Pulmonary artery endothelial cell (primary cell): ENCODE results near the gene CREBRF. TPM values are rescaled to one million over a fixed set of nuclear protein-coding genes. Genes with fewer than 3 reads are reported as not detected.
"Not testable (repeated sequence)": the region's sequence is repeated elsewhere in the genome, so short reads cannot be mapped to it uniquely, and the experiment has no call there.

Experiments
- DNase-seq: peaks from one replicate; pipeline ENCODE4 v3.0.0-alpha.2; 2011; ENCODE audit warnings: low read depth, low spot score
- total RNA-seq: library from RNA; depleted of rRNA; stranded (reverse); fragments of >200 nt; gene quantifications from 2 replicates; pipeline ENCODE4 v1.2.3, GENCODE V29; 2014

The CREBRF gene
- total RNA-seq, 1 donor from 2014 or later, result 11.3 TPM

DNA sequence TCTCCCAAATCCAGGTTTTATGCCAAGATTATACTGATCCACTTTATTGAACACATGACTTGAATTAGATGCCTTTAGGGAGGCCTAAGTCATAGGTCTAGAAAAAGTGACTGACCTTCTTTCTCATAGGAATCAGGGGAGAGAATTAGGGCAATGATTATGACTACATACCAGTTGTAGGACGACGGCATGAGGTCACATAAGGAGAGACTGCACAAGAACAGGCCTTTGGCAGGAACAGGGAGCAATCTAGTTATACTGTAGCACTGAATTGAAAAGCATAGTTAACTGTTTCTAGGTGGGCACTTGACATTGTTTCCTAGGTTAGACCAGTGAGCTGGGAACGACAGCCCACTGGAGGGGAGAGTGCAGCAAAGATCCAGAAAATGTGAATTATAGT is 22.7 kb downstream of the CREBRF start:
- no peak for DNase-seq

DNA sequence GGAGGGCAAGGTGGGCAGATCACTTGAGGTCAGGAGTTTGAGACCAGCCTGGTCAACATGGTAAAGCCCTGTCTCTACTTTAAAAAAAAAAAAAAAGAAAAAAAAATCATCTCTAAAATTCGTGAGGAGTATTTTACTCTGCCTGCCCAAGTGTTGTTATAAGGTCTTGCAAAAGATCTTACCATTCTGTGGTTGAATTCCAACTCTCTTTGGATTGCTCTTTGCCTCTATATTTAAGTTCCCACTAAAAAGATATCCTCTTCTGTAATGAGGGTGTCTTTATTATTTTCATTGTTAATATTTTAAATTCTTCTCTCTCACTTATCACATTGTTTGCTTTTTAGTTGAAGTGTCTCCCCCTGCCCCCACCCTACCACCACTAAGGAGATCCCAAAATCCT is 33.4 kb downstream of the CREBRF start:
- no peak for DNase-seq

DNA sequence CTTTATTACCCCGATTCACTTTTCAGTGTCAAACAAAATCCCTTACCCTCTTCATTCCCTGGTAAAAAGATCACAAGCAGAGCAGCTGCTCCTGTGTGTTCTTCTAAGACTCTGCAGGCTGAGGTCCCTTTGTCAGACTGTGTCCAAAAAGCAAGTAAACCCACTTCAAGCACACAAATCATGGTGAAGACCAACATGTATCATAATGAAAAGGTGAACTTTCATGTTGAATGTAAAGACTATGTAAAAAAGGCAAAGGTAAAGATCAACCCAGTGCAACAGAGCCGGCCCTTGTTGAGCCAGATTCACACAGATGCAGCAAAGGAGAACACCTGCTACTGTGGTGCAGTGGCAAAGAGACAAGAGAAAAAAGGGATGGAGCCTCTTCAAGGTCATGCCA is 34.5 kb downstream of the CREBRF start:
- no peak for DNase-seq

DNA sequence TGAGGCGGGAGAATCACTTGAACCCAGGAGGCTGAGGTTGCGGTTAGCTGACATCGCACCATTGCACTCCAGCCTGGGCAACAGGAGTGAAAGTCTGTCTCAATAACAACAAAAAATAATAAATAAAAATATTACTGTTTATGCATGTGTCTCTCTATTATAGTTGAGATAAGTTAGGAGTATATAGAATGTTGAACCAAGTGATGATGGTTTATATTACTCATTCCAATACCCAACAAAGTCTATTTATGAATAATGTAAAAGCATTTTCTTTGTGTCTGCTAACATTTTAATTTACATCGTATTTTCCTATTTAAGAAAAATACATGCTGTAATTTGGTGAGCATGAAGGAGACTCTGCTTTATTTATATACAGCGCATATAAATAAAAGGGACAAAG is 35.8 kb downstream of the CREBRF start:
- DNase-seq, result no peak

DNA sequence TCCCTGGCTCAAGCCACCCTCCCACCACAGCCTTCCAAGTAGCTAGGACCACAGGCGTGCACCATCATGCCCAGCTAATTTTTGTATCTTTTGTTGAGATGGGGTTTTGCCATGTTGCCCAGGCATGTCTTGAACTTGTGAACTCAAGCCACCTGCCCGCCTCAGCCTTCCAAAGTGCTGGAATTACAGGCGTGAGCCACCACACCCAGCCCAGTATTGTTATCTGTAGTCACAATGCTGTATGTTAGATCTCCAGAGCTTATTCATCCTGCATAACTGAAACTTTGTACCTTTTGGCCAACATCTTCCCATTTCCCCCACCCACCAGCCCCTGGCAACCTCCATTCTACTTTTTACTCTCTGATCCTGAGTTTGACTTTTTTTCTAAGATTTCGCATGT is 37.5 kb downstream of the CREBRF start:
- no peak for DNase-seq

DNA sequence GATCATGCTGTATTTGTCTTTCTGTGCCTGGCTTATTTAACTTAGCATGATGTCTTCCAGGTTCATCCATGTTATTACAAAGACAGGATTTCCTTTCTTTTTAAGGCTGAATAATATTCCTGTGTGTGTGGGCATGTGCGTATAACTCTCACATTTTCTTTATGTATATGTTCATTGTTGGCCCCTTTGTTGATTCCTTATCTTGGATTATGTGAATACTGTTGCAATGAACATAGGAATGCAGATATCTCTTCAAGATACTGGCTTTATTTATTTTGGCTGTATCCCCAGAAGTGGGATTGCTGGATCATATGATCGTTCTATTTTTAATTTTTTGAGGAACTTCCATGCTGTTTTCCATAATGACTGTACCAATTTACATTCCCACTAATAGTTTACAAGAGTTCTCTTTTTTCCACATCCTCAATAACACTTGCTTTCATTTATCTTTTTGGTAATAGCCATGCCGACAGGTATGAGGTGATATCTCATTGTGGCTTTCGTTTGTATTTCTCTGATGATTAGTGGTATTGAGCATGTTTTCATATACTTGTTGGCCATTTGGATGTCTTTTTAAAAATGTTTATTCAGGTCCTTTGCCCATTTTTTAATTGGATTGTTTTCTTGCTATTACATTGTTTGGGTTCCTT is 38.0 kb downstream of the CREBRF start:
- peak; percentile 81 for DNase-seq

DNA sequence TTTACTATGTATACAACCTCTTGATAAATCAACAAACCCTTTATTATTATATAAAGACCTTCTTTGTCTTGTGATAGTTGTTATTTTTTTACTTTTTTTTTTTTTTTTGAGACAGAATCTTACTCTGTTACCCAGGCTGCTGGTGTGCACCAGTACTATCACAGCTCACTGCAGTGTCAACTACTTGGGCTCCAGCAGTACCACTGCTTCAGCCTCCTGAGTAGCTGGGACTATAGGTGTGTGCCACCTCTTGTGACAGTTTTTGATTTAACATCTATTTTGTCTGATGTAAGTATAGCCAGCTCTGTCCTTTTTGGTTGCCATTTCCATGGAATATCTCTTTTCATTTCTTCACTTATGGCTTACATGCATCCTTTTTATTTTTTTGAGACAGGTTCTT is 42.6 kb downstream of the CREBRF start:
- DNase-seq, result no peak

DNA sequence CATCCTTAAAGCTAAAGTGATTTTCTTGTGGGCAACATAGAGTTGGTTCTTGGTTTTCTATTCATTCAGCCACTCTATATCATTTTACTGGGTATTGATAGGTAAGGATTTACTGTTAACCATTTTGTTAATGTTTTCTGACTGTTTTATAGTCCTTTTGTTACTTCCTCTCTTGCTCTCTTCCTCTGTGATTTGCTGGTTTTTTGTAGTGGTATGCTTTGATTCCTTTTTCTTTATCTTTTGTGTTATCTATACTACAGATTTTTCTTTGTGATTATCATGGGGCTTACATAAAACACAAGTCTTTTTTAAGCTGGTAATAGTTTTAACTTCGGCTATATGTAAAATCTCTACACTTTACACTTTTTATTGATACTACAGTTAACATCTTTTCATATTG is 43.3 kb downstream of the CREBRF start:
- DNase-seq, result no peak

DNA sequence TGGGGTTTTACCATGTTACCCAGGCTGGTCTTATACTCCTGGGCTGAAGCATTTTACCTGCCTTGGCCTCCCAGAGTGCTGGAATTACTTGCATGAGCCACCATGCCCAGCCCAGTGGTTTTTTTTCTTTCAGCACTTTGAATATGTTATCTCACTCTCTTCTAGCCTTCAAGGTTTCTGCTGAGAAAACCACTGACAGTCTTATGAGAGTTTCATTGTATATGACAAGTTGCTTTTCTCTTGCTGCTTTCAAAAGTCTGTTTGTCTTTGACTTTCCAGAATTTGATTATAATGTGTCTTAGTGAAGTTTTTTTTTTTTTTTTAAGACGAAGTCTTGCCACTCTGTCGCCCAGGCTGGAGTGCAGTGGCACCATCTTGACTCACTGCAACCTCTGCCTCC is 45.1 kb downstream of the CREBRF start:
- no peak for DNase-seq

DNA sequence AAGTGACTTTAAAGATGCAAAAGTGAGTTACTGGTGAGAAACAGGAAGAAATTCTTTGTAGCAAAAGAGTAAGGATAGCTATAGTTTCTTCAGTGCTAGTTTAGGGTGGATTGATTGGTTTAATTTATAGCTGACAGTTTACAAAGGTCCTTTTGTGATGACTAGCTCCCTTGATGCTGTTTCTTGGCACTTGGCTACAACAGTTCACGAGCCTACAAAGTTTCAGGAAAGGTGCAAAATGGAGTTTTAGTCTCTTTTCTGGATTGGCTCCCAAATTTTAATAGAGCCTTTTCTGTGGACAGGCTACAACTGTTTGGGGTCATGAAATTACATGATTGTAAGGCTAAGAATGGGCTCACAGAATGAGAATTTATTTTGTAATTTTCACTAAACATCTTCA is 47.3 kb downstream of the CREBRF start:
- DNase-seq, result no peak

DNA sequence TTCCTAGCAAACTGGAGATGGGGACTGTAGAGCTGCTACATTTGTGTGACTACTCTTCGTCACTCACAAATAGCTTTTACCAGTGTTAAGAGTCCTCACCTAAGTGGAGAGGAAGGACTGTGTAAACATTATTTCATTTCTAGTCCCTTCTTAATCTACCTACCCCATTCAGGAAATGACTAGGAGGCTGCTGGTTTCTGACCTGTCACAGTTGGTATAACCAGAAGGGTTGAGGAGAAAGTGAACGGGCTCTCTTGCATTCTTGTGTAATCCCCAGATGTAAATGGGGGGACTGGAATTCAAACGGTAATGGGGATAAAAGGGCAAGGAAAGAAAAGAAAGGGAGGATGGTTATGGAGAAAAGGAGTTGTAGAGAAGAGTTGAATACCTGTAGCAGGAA is 52.8 kb downstream of the CREBRF start:
- DNase-seq, result no peak

DNA sequence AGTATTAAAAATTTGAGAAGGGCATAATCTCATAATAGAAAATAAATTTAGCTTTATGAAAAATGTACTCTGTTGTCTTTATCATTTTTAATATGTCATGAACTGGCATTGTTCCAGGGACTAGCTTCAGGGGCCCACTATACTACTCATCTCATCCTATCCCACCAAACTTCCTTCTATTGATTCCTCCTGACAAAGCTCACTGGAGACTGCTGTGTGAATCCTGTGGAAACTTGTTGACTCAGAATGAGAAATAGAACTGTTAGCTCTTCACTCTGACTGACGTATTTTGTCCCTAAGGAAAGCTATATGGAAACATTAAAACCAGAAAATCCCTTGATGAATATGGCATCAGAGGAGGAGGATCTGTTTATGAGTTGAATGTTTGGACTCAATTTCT is 58.4 kb downstream of the CREBRF start:
- peak; percentile 11 for DNase-seq

DNA sequence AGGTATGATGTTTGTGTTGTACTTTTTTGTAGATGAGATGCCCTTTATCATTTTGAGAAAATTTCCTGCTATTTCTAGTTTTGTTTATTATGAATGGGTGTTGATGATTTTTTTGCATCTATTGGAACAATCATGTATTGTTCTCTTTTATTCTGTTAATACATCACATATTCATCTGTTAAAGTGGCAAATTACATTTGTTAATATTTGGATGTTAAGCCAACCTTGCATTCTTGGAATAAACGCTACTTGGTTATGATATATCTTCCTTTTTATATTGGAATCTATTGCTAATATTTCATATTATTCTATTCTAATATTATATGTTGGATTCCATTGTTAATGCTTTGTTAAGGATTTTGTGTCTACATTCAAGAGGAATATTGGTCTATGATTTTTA is 63.6 kb downstream of the CREBRF start:
- no peak for DNase-seq

DNA sequence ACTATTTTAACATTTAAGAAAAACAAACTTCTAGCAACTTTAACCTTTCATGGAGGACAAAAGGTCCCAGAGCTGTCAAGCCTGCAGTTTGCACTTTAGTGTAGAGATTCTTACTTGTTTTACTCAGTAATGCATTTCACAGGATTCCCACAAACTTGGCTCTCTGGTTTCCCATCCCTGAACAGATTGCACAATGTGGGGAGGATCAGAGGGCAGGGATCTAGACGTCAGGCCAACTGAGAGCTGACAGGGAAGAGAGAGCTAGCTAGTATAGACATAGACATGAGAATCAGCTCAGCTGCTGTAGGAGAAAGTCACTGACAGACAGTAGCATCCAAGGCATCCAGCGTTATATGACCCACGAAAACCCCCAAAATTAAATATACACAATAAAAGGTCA is 67.3 kb downstream of the CREBRF start:
- DNase-seq, result no peak

DNA sequence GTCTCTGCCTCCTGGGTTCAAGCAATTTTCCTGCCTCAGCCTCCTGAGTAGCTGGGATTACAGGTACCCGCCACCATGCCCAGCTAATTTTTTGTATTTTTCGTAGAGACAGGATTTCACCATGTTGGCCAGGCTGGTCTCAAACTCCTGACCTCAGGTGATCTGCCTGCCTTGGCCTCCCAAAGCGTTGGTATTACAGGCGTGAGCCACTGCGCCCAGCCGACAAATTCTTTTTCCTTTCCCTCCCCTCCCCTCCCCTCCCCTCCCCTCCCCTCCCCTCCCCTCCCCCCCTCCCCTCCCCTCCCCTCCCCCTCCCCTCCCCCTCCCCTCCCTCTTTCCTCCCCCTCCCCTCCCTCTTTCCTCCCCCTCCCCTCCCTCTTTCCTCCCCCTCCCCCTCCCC is 76.0 kb downstream of the CREBRF start:
- DNase-seq, result not testable (repeated sequence)

DNA sequence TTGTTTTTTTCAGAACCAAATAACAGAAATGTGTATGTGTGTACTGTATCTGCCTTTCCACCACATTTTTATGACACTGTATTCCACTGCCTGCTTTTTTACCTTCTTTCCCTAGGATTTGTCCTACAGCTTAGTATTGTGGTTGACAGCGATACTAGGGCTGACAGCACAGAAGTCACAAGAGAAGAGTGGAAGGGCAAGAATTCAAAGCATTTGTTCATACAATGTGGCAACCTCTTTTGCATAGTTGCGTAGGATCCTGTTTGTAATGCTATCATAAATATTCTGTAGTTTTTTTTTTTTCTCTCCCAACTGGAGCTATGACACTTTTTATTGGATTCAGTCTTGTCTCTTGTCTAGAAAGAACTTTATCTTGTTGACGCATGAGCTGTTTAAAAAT is 82.6 kb downstream of the CREBRF start:
- no peak for DNase-seq

DNA sequence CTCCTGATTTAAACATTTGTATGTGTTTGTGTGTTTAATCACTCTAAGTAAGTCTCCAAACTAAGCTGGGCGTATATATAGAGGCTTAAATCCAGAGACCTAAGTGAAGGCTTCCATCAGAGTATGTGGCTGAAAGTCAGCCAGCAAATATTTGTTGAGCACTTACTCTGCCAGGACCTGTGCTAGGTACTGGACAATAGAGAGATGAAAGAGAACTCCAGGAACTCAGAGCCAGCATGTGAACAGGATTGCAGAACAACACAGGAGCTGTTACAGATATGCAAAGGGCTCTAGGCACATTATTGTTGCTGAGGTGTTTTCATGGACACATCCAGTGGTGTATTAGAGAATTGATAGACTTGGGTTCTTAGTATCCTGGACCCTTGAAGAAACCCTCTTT is 83.5 kb downstream of the CREBRF start:
- no peak for DNase-seq

DNA sequence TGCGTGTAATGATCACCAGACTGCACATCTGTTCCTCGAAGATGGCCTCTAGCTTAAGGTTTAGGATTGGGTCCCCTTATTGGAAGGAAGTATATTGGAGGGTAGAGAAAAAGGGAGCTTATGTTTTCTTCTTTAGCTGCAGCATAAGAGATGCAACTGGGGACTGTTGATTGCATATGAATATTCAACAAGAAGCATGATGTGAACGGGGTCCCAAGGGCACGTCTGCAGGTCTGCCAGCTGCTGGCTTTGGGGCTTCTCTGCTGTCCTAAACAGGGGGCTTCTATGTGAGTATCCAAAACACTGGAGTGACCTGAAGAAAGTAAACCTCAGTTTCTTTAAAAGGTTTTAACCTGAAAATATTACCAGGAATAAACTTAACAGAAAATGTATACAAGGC is 84.6 kb downstream of the CREBRF start:
- no peak for DNase-seq

DNA sequence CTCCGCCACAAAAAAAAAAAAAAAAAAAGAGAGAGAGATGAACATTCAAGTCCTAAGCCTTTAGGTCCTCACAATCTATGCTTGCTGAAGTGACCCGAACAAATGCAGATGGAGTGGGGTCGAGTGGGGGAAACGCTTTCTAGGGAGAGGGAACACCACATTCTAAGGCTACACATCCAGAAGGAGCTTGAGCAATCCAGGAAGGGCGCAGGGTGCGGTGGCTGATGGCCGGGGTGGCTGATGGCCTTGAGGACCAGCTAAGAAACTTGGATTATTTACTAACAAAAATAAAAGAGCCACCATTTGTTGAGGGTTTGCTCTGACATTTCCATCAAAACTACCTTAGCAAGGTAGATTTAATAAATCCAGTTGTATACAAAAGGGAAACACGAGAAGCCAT is 87.4 kb downstream of the CREBRF start:
- DNase-seq, result no peak

DNA sequence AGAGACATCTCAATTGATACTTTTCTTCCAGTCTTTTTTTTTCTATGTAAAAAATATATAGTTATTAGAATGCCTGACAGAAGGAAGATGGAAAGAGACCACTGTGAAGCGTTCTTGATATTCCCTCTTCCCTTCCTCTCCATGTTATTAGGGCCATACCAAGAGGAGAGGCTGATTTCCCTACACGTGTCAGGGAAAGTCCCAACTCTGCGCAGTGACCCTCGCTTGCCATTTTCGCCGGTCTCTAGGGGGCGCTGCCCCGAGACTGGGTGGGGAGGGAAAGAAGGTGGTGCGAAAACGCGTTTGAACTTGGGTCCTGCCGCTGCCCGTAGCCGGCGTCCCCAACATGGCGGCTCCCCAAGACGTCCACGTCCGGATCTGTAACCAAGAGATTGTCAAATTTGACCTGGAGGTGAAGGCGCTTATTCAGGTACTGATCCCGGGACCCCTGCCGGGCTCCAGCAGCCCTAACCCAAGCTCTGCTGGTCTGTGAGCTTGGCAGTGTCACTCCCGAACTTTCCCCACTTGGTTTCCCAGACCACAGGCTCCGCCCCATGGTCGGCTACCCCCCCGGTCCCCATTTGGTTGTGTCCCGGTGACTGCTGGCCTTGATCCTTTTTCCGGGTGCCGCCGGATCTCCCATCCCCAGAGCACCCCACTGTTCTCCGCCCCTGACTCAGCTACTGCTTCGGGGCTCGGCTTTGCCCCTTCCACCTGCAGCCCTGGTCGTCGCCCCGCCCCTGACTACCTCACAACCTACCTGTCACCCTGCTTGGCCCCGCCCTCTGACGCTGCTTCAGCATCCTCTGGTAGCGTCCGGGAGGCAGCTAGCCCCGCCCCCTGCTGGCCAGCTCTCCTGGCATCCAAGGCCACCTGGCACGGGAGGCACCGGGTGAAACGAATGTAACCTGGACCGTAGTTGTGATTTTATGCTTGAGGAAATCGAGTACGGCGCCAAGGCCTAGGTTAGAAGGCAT is 88.3 kb downstream of the CREBRF start, which contains the start of gene BNIP1:
TSS of gene BNIP1 (plus strand) at position 332 of the 977 bp plus-strand sequence. CDS start at position 347, 15 bp downstream.
- peak; percentile 82 for DNase-seq

DNA sequence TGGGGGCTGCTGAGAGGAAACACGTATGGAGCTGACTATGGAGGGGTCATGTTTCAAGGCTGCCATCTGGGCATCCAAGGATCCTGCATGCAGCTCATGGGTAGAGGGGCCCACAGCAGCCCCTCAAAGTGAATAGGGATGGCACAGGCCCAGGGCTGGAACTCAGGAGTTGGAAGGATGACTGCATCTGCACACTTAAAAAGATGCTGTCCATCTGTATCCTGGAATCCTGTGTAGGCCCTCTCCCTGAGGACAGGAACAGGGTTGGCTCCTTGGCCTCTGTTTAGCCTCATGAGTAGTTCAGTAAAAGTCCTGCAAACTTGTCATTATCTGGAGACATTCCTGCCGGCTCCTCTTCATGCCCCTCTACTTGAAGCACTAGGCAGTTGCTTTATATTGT is 92.2 kb downstream of the CREBRF start:
- DNase-seq, result no peak

DNA sequence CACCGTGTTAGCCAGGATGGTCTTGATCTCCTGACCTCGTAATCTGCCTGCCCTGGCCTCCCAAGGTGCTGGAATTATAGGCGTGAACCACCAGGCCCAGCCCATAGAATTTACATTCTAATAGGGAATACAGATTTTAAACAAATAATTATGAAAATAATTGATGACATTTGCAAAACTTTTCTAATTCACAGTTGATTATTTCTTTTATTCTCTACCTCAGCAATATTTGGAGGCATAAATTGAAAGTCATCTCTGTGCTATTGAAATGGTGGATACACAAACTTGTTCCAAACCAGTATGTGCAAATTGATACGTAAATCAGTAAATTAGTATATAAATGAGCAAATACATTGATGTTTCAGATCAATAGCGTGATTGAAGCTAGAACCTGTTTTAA is 96.4 kb downstream of the CREBRF start:
- no peak for DNase-seq

DNA sequence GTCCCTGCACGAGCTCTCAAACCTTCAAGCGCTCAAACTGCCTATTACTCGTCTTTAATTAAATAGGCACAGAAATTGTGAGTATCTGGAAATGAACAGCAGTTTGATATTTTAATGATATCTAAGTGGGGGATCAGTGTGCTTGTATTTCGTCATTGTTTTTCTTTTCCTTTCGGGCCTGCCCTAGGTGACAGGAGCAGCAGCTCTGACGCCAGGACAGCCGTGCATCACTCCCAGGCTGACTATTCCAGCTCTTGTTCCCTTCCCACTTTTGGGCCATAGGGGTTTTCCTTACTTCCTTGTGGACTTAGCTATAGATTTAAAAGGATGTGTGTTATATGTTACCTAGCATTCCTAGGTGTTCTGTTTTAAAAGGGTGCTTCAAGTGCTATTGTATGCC is 97.7 kb downstream of the CREBRF start:
- no peak for DNase-seq
